ENCODE data around the gene RAPGEF4. TPM values are rescaled to one million over a fixed set of nuclear protein-coding genes. Genes with fewer than 3 reads are reported as not detected.

Gene RAPGEF4
- polyA plus RNA-seq, 3 donors: not detected

GRCh38 chr2:172957734-172958133, 222.1 kb downstream of the RAPGEF4 start:
- Histone ChIP-seq H3K36me3 (replicated peaks in 1 of 2; ENCODE audit: control insufficient read depth in 1 of 2, insufficient read depth in 2 of 2, low read length in 2 of 2) (no peaks in the 10 kb centered on the region), H3K9ac (ENCODE audit: insufficient read depth, low read length, poor library complexity, severe bottlenecking) (no peak overlapping the region), H3K4me3 (replicated peaks in 1 of 3; ENCODE audit: low read depth in 2 of 3, low read length in 3 of 3) (no peak overlapping the region), H2AFZ (ENCODE audit: insufficient read depth, low read depth, low read length, poor library complexity, severe bottlenecking) (no peak overlapping the region), H4K20me1 (ENCODE audit: insufficient read depth, low read length) (no peaks in the 10 kb centered on the region), H3K27ac (ENCODE audit: low read depth in 1 of 2, low read length in 2 of 2) (no peak overlapping the region), H3K9me3 (replicated peaks in 1 of 2; ENCODE audit: control insufficient read depth in 1 of 2, insufficient read depth in 1 of 2, low read length in 2 of 2) (no peaks in the 10 kb centered on the region), H3K4me2 (replicated peaks; ENCODE audit: extremely low read depth, low read length, poor library complexity, severe bottlenecking) (no peak overlapping the region), H3K27me3 (ENCODE audit: control insufficient read depth in 2 of 2, insufficient read depth in 2 of 2, low read length in 2 of 2) (no peaks in the 10 kb centered on the region), H3K79me2 (ENCODE audit: insufficient read depth, low read length) (no peaks in the 10 kb centered on the region), H3K4me1 (ENCODE audit: control insufficient read depth in 1 of 2, insufficient read depth in 2 of 2, low read length in 2 of 2) (peaks cover 7 to 8% of the 10 kb centered on the region in 2 donors)
- Mint-ChIP-seq H3K9me3 (peaks cover 0 to 2% (median 0%) of the 10 kb centered on the region in 7 donors), H3K4me3 (no peak overlapping the region), H3K27ac (no peak overlapping the region), H3K4me1 (peaks cover 8% of the 10 kb centered on the region), H3K36me3 (no peaks in the 10 kb centered on the region), H3K27me3 (ENCODE audit: low read depth in 3 of 3) (peaks cover 0 to 6% (median 3%) of the 10 kb centered on the region in 3 donors)
- no peak for DNase-seq
- intact Hi-C loops (cut with micrococcal nuclease): no loop called here
- TF ChIP-seq CTCF (IDR thresholded peaks at IDR 0.05): no peak

- H3K36me3 ChIP-seq (replicated peaks in 1 of 2; ENCODE audit: control insufficient read depth in 1 of 2, insufficient read depth in 2 of 2, low read length in 2 of 2): no peaks in the 10 kb centered on the region
- H3K4me2 ChIP-seq (replicated peaks; ENCODE audit: extremely low read depth, low read length, poor library complexity, severe bottlenecking): no peak overlapping the region
- H3K9me3 Mint-ChIP-seq: peaks cover 0 to 2% (median 0%) of the 10 kb centered on the region in 7 donors
- no peaks in the 10 kb centered on the region for H4K20me1 ChIP-seq (ENCODE audit: insufficient read depth, low read length)
- WGBS (ENCODE audit: insufficient coverage): 80% methylated on average over 1 of the region's 1 CpG
- no peak for TF ChIP-seq CTCF (IDR thresholded peaks at IDR 0.05)
- H3K4me1 Mint-ChIP-seq: peaks cover 15% of the 10 kb centered on the region
- H3K27me3 Mint-ChIP-seq (ENCODE audit: low read depth in 3 of 3): peaks cover 0 to 3% (median 0%) of the 10 kb centered on the region in 3 donors
- peak overlapping the region in 5 of 7 donors; percentile 75 to 87 (median 79) for H3K27ac Mint-ChIP-seq
- DNase-seq: peak in 2 of 3 donors; percentile 34 to 59
- peak overlapping the region in 1 of 2 donors; percentile 34 for H3K27ac ChIP-seq (ENCODE audit: low read depth in 1 of 2, low read length in 2 of 2)
- no peaks in the 10 kb centered on the region for H3K9me3 ChIP-seq (replicated peaks in 1 of 2; ENCODE audit: control insufficient read depth in 1 of 2, insufficient read depth in 1 of 2, low read length in 2 of 2)
- intact Hi-C loops (cut with micrococcal nuclease): no loop called here
- H3K4me3 Mint-ChIP-seq: no peak overlapping the region
- H3K9ac ChIP-seq (ENCODE audit: insufficient read depth, low read length, poor library complexity, severe bottlenecking): no peak overlapping the region
- no peak overlapping the region for H2AFZ ChIP-seq (ENCODE audit: insufficient read depth, low read depth, low read length, poor library complexity, severe bottlenecking)
- H3K4me3 ChIP-seq (replicated peaks in 1 of 3; ENCODE audit: low read depth in 2 of 3, low read length in 3 of 3): no peak overlapping the region
- peaks cover 12% of the 10 kb centered on the region in 2 donors for H3K4me1 ChIP-seq (ENCODE audit: control insufficient read depth in 1 of 2, insufficient read depth in 2 of 2, low read length in 2 of 2)
- no peaks in the 10 kb centered on the region for H3K79me2 ChIP-seq (ENCODE audit: insufficient read depth, low read length)
- peaks cover 0 to 2% of the 10 kb centered on the region in 2 donors for H3K27me3 ChIP-seq (ENCODE audit: control insufficient read depth in 2 of 2, insufficient read depth in 2 of 2, low read length in 2 of 2)
- no peaks in the 10 kb centered on the region for H3K36me3 Mint-ChIP-seq
Measured at GRCh38 chr2:172962082-172962481, 226.4 kb downstream of the RAPGEF4 start.
